HepG2 (cell line): ENCODE measurements around the gene PXMP4. TPM values are rescaled to one million over a fixed set of nuclear protein-coding genes. Genes with fewer than 3 reads are reported as not detected.

ENCODE experiments used
- ETV5 ChIP-seq: IDR thresholded peaks from 2 replicates; pipeline ENCODE4 v1.6.1; 2018; ENCODE audit warnings: missing biosample characterization, missing genetic modification reagents, inconsistent platforms, borderline replicate concordance
- ETV6 ChIP-seq: sonication (generic); formaldehyde crosslinking; conservative IDR thresholded peaks from 2 replicates; pipeline ENCODE4 v1.4.0; 2020; ENCODE audit warnings: missing genetic modification reagents
- FOSL1 ChIP-seq: sonication (generic); formaldehyde crosslinking; IDR thresholded peaks from 2 replicates; pipeline ENCODE4 v1.9.0; 2021; ENCODE audit warnings: missing genetic modification reagents, borderline replicate concordance
- HDAC2 ChIP-seq: sonication (generic); formaldehyde crosslinking; IDR thresholded peaks from 2 replicates; pipeline ENCODE4 v1.4.0; 2020; ENCODE audit warnings: missing genetic modification reagents
- ISL2 ChIP-seq: sonication (generic); formaldehyde crosslinking; IDR thresholded peaks from 2 replicates; pipeline ENCODE4 v1.5.0; 2020; ENCODE audit warnings: missing genetic modification reagents
- KAT7 ChIP-seq: IDR thresholded peaks from 2 replicates; pipeline ENCODE4 v1.6.1; 2018; ENCODE audit warnings: borderline replicate concordance, missing compliant biosample characterization
- MEF2D ChIP-seq: sonication (generic); formaldehyde crosslinking; IDR thresholded peaks from 2 replicates; pipeline ENCODE4 v1.5.1; 2020; ENCODE audit warnings: mild to moderate bottlenecking, missing genetic modification reagents
- MEIS2 ChIP-seq: sonication (generic); formaldehyde crosslinking; IDR thresholded peaks from 2 replicates; pipeline ENCODE4 v1.9.0; 2021; ENCODE audit warnings: mild to moderate bottlenecking, missing genetic modification reagents
- SMAD3 ChIP-seq: sonication (generic); formaldehyde crosslinking; IDR thresholded peaks from 2 replicates; pipeline ENCODE4 v1.4.0; 2020; ENCODE audit warnings: missing genetic modification reagents
- TBX2 ChIP-seq: sonication (generic); formaldehyde crosslinking; IDR thresholded peaks from 2 replicates; pipeline ENCODE4 v1.5.0; 2020; ENCODE audit warnings: missing genetic modification reagents, mild to moderate bottlenecking, borderline replicate concordance
- THYN1 ChIP-seq: sonication (generic); formaldehyde crosslinking; IDR thresholded peaks from 2 replicates; pipeline ENCODE4 v1.8.1; 2023; ENCODE audit warnings: low read depth, mild to moderate bottlenecking, moderate library complexity, missing genetic modification reagents, borderline replicate concordance
- ZBTB3 ChIP-seq: sonication (generic); formaldehyde crosslinking; IDR thresholded peaks from 2 replicates; pipeline ENCODE4 v1.4.0; 2020; ENCODE audit warnings: low read depth, mild to moderate bottlenecking, moderate library complexity, missing genetic modification reagents, borderline replicate concordance
- ZFP36 ChIP-seq: fragments of 150-350 bp; IDR thresholded peaks from 2 replicates; pipeline ENCODE4 v1.6.1; 2018; ENCODE audit warnings: borderline replicate concordance, low read length, low read depth; ENCODE audit not compliant: partially characterized antibody
- ZMYM3 ChIP-seq: sonication (generic); formaldehyde crosslinking; IDR thresholded peaks from 2 replicates; pipeline ENCODE4 v1.5.1; 2020; ENCODE audit warnings: mild to moderate bottlenecking, missing genetic modification reagents
- ZNF564 ChIP-seq: sonication (generic); formaldehyde crosslinking; IDR thresholded peaks from 2 replicates; pipeline ENCODE4 v1.8.1; 2023; ENCODE audit warnings: mild to moderate bottlenecking, missing genetic modification reagents
- ZNF572 ChIP-seq: sonication (generic); formaldehyde crosslinking; IDR thresholded peaks from 2 replicates; pipeline ENCODE4 v1.5.1; 2020; ENCODE audit warnings: mild to moderate bottlenecking, missing genetic modification reagents
- ZNF747 ChIP-seq: sonication (generic); formaldehyde crosslinking; IDR thresholded peaks from 2 replicates; pipeline ENCODE4 v1.8.1; 2023; ENCODE audit warnings: missing genetic modification reagents, mild to moderate bottlenecking, borderline replicate concordance
- polyA plus RNA-seq, 8 experiments: library from polyadenylated mRNA; depleted of rRNA in 3 of 8; stranded (reverse) in 7 of 8; unstranded in 1 of 8; fragments of >200 nt; fragmentation: Illumina TruSeq in 4 of 8; extraction: Trizol in 4 of 8; gene quantifications; 2 replicates each; pipeline versions ENCODE4 v1.2.1 to v1.2.3, GENCODE V29; 2011 to 2016; ENCODE audit warnings: low read depth in 4 of 8, missing spikeins in 1 of 8, mixed read lengths in 1 of 8; ENCODE audit not compliant: insufficient read depth in 1 of 8
- total RNA-seq, 5 experiments: library from RNA; depleted of rRNA; stranded (reverse); fragments of >200 nt; fragmentation: Illumina TruSeq; extraction: Trizol; gene quantifications; 2 replicates each; pipeline ENCODE4 v1.2.3, GENCODE V29; 2016; ENCODE audit warnings: low read depth in 1 of 5
- TF ChIP-seq, protein P1 (sequence below): sonication (generic); formaldehyde crosslinking; IDR thresholded peaks from 2 replicates; pipeline ENCODE4 v1.8.1; 2023; ENCODE audit warnings: mild to moderate bottlenecking, missing genetic modification reagents
- TF ChIP-seq, protein P2 (sequence below): sonication (generic); formaldehyde crosslinking; IDR thresholded peaks from 2 replicates; pipeline ENCODE4 v1.4.0; 2020; ENCODE audit warnings: low read depth, missing genetic modification reagents
- TF ChIP-seq, protein P3 (sequence below): sonication (generic); formaldehyde crosslinking; IDR thresholded peaks from 2 replicates; pipeline ENCODE4 v1.4.0; 2020; ENCODE audit warnings: mild to moderate bottlenecking, missing genetic modification reagents
- TF ChIP-seq, protein P4 (sequence below): fragments of 450-650 bp; IDR thresholded peaks from 2 replicates; pipeline ENCODE4 v1.6.1; 2016
- TF ChIP-seq, protein P5 (sequence below): sonication (generic); formaldehyde crosslinking; IDR thresholded peaks from 2 replicates; pipeline ENCODE4 v1.8.1; 2023; ENCODE audit warnings: mild to moderate bottlenecking, missing genetic modification reagents, borderline replicate concordance

PXMP4 gene
- total and polyA plus RNA-seq, 2 of the 13 experiments (the other 11 are each of a cell fraction or from before 2014, with no cell fraction given), result not detected

DNA sequence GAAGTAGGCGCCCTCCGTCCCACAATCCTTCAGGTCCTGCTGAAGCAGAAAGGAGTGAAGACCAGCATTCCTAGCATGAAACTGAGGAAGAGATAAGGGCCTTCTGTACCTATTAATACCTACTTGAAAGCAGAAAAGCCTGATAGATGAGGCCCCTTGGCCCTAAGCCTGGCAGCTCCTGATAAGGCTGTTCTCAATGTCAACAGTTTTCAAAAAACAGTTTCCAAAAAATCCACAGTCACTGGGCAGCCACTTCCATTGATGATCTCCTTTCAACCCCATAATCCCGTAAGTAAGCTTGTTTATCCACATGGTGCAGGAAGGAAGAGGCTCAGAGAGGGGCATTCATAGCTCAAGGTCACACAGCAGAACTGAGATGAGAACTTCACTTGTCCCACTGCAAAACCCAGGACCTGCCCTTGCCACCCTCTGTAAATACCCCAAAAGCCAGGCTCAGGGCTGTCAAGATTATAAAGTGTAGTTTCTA lies 31.1 kb downstream of the PXMP4 start (continued):
- TF ChIP-seq, protein P1, sequence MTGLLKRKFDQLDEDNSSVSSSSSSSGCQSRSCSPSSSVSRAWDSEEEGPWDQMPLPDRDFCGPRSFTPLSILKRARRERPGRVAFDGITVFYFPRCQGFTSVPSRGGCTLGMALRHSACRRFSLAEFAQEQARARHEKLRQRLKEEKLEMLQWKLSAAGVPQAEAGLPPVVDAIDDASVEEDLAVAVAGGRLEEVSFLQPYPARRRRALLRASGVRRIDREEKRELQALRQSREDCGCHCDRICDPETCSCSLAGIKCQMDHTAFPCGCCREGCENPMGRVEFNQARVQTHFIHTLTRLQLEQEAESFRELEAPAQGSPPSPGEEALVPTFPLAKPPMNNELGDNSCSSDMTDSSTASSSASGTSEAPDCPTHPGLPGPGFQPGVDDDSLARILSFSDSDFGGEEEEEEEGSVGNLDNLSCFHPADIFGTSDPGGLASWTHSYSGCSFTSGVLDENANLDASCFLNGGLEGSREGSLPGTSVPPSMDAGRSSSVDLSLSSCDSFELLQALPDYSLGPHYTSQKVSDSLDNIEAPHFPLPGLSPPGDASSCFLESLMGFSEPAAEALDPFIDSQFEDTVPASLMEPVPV (CRISPR knock-in tag), result peak; percentile 52; the same call in 1 of the 2 replicates
- TF ChIP-seq, protein P2, sequence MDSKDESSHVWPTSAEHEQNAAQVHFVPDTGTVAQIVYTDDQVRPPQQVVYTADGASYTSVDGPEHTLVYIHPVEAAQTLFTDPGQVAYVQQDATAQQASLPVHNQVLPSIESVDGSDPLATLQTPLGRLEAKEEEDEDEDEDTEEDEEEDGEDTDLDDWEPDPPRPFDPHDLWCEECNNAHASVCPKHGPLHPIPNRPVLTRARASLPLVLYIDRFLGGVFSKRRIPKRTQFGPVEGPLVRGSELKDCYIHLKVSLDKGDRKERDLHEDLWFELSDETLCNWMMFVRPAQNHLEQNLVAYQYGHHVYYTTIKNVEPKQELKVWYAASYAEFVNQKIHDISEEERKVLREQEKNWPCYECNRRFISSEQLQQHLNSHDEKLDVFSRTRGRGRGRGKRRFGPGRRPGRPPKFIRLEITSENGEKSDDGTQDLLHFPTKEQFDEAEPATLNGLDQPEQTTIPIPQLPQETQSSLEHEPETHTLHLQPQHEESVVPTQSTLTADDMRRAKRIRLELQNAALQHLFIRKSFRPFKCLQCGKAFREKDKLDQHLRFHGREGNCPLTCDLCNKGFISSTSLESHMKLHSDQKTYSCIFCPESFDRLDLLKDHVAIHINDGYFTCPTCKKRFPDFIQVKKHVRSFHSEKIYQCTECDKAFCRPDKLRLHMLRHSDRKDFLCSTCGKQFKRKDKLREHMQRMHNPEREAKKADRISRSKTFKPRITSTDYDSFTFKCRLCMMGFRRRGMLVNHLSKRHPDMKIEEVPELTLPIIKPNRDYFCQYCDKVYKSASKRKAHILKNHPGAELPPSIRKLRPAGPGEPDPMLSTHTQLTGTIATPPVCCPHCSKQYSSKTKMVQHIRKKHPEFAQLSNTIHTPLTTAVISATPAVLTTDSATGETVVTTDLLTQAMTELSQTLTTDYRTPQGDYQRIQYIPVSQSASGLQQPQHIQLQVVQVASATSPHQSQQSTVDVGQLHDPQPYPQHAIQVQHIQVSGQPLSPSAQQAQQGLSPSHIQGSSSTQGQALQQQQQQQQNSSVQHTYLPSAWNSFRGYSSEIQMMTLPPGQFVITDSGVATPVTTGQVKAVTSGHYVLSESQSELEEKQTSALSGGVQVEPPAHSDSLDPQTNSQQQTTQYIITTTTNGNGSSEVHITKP (CRISPR knock-in tag), result peak; percentile 9; the same call in 1 of the 2 replicates
- TF ChIP-seq, protein P3, sequence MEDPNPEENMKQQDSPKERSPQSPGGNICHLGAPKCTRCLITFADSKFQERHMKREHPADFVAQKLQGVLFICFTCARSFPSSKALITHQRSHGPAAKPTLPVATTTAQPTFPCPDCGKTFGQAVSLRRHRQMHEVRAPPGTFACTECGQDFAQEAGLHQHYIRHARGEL, result no peak
- TF ChIP-seq ZNF572 (CRISPR knock-in tag) (no peak), ZNF747 (peak; percentile 84), ZNF564 (peak; percentile 62), MEIS2 (CRISPR knock-in tag) (no peak; the same call in 1 of the 2 replicates), FOSL1 (peak; percentile 41; the same call in 1 of the 2 replicates), ZBTB3 (CRISPR knock-in tag) (no peak), ZMYM3 (CRISPR knock-in tag) (peak; percentile 99), SMAD3 (CRISPR knock-in tag) (no peak), THYN1 (CRISPR knock-in tag) (no peak), KAT7 (no peak), TBX2 (CRISPR knock-in tag) (peak; percentile 89), ETV5 (CRISPR knock-in tag) (peak; percentile 65), ZFP36 (peak; percentile 69), ISL2 (CRISPR knock-in tag) (peak; percentile 95), HDAC2 (peak; percentile 73; the same call in 1 of the 2 replicates), ETV6 (CRISPR knock-in tag) (0 out of 2 replicates have a peak, but pooled peaks have one; percentile 28), MEF2D (CRISPR knock-in tag) (no peak; the same call in 1 of the 2 replicates)
- TF ChIP-seq, protein P4, sequence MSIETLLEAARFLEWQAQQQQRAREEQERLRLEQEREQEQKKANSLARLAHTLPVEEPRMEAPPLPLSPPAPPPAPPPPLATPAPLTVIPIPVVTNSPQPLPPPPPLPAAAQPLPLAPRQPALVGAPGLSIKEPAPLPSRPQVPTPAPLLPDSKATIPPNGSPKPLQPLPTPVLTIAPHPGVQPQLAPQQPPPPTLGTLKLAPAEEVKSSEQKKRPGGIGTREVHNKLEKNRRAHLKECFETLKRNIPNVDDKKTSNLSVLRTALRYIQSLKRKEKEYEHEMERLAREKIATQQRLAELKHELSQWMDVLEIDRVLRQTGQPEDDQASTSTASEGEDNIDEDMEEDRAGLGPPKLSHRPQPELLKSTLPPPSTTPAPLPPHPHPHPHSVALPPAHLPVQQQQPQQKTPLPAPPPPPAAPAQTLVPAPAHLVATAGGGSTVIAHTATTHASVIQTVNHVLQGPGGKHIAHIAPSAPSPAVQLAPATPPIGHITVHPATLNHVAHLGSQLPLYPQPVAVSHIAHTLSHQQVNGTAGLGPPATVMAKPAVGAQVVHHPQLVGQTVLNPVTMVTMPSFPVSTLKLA, result no peak
- TF ChIP-seq, protein P5, sequence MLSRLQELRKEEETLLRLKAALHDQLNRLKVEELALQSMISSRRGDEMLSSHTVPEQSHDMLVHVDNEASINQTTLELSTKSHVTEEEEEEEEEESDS (CRISPR knock-in tag), result 0 out of 2 replicates have a peak, but pooled peaks have one; percentile 57
